ENCODE measurements around the gene COQ2. TPM values are rescaled to one million over a fixed set of nuclear protein-coding genes. Genes with fewer than 3 reads are reported as not detected.

COQ2 gene
- total and polyA plus RNA-seq, 2 experiments from 2014 or later, result 9.5 to 19.1 TPM

- in situ Hi-C loops (cut with MboI), result no loop called here
- peak; percentile 77 for DNase-seq
Observed at GRCh38 chr4:83285055-83285407, 433 bp upstream of the COQ2 start.

GRCh38 chr4:83283181-83283580, 1.4 kb downstream of the COQ2 start:
- peak overlapping the region; percentile 91 for H3K4me3 ChIP-seq
- H4K20me1 ChIP-seq (ENCODE audit: insufficient read depth), result no peaks in the 10 kb centered on the region
- no peak overlapping the region for H2AFZ ChIP-seq
- H3K27me3 ChIP-seq (replicated peaks; ENCODE audit: insufficient read depth), result no peaks in the 10 kb centered on the region
- peaks cover 6% of the 10 kb centered on the region; the same call in 1 of the 2 replicates for H3K36me3 ChIP-seq (ENCODE audit: low read depth)
- DNase-seq, result no peak
- H3F3A ChIP-seq (ENCODE audit: insufficient read depth), result peaks cover 15% of the 10 kb centered on the region
- no peaks in the 10 kb centered on the region for H3K9me3 ChIP-seq (ENCODE audit: low read depth)
- 0 out of 2 replicates have a peak overlapping the region, but pooled peaks have one; percentile 95 for H3K9ac ChIP-seq
- peaks cover 5% of the 10 kb centered on the region; the same call in 1 of the 2 replicates for H3K4me1 ChIP-seq (ENCODE audit: insufficient read depth)
- WGBS, 2 experiments (ENCODE audit: low coverage in 1 of 2, low lambda C conversion rate in 2 of 2, missing lambda C conversion rate in 2 of 2), result 93 to 95% methylated on average over 7 of the region's 7 CpGs
- no peak overlapping the region for H3K27ac ChIP-seq
- in situ Hi-C loops (cut with MboI), result no loop called here
- no peaks in the 10 kb centered on the region for H3K9me2 ChIP-seq (ENCODE audit: insufficient read depth)
- no peak for TF ChIP-seq EZH2 (IDR thresholded peaks at IDR 0.05; ENCODE audit: insufficient read depth, poor library complexity, severe bottlenecking)
- no peak for TF ChIP-seq EZH2phosphoT487 (IDR thresholded peaks at IDR 0.05; ENCODE audit: insufficient read depth, low read depth)
- no peak overlapping the region for H3K4me2 ChIP-seq (ENCODE audit: unreplicated experiment)
- H3K79me2 ChIP-seq (ENCODE audit: insufficient read depth), result peaks cover 9% of the 10 kb centered on the region

More at GRCh38 chr4:83285055-83285407, 433 bp upstream of the COQ2 start:
- no peak for TF ChIP-seq EZH2phosphoT487 (IDR thresholded peaks at IDR 0.05; ENCODE audit: insufficient read depth, low read depth)
- TF ChIP-seq EZH2 (IDR thresholded peaks at IDR 0.05; ENCODE audit: insufficient read depth, poor library complexity, severe bottlenecking), result no peak
- H3F3A ChIP-seq (ENCODE audit: insufficient read depth), result peaks cover 15% of the 10 kb centered on the region
- peak overlapping the region; percentile 91 for H3K4me3 ChIP-seq
- H3K9me2 ChIP-seq (ENCODE audit: insufficient read depth), result no peaks in the 10 kb centered on the region
- WGBS, 2 experiments (ENCODE audit: low coverage in 1 of 2, low lambda C conversion rate in 2 of 2, missing lambda C conversion rate in 2 of 2), result 1% methylated on average over 9 of the region's 9 CpGs
- H3K27me3 ChIP-seq (replicated peaks; ENCODE audit: insufficient read depth), result no peaks in the 10 kb centered on the region
- peaks cover 9% of the 10 kb centered on the region for H3K79me2 ChIP-seq (ENCODE audit: insufficient read depth)
- H3K27ac ChIP-seq, result peak overlapping the region; percentile 97
- peaks cover 5% of the 10 kb centered on the region; the same call in 1 of the 2 replicates for H3K4me1 ChIP-seq (ENCODE audit: insufficient read depth)
- H3K4me2 ChIP-seq (ENCODE audit: unreplicated experiment), result peak overlapping the region; percentile 98
- no peaks in the 10 kb centered on the region for H3K36me3 ChIP-seq (ENCODE audit: low read depth)
- no peaks in the 10 kb centered on the region for H3K9me3 ChIP-seq (ENCODE audit: low read depth)
- peak overlapping the region; percentile 95 for H3K9ac ChIP-seq
- no peaks in the 10 kb centered on the region for H4K20me1 ChIP-seq (ENCODE audit: insufficient read depth)
- peak overlapping the region; percentile 98 for H2AFZ ChIP-seq

GRCh38 chr4:83282049-83282535, 2.5 kb downstream of the COQ2 start:
- peak; percentile 63 for DNase-seq
- in situ Hi-C loops (cut with MboI), result no loop called here

GRCh38 chr4:83281307-83281706, 3.3 kb downstream of the COQ2 start:
- H4K20me1 ChIP-seq (ENCODE audit: insufficient read depth), result no peaks in the 10 kb centered on the region
- H3F3A ChIP-seq (ENCODE audit: insufficient read depth), result peaks cover 15% of the 10 kb centered on the region
- H2AFZ ChIP-seq, result no peak overlapping the region
- H3K9ac ChIP-seq, result no peak overlapping the region
- H3K9me2 ChIP-seq (ENCODE audit: insufficient read depth), result no peaks in the 10 kb centered on the region
- DNase-seq, result no peak
- H3K4me1 ChIP-seq (ENCODE audit: insufficient read depth), result peaks cover 9% of the 10 kb centered on the region
- no peak overlapping the region for H3K27ac ChIP-seq
- H3K9me3 ChIP-seq (ENCODE audit: low read depth), result no peaks in the 10 kb centered on the region
- H3K4me2 ChIP-seq (ENCODE audit: unreplicated experiment), result no peak overlapping the region
- 70 to 77% methylated on average over 4 of the region's 4 CpGs for WGBS, 2 experiments (ENCODE audit: low coverage in 1 of 2, low lambda C conversion rate in 2 of 2, missing lambda C conversion rate in 2 of 2)
- H3K36me3 ChIP-seq (ENCODE audit: low read depth), result peaks cover 6% of the 10 kb centered on the region; the same call in 1 of the 2 replicates
- peaks cover 9% of the 10 kb centered on the region for H3K79me2 ChIP-seq (ENCODE audit: insufficient read depth)
- H3K27me3 ChIP-seq (replicated peaks; ENCODE audit: insufficient read depth), result no peaks in the 10 kb centered on the region
- in situ Hi-C loops (cut with MboI), result no loop called here
- no peak for TF ChIP-seq EZH2phosphoT487 (IDR thresholded peaks at IDR 0.05; ENCODE audit: insufficient read depth, low read depth)
- no peak for TF ChIP-seq EZH2 (IDR thresholded peaks at IDR 0.05; ENCODE audit: insufficient read depth, poor library complexity, severe bottlenecking)
- no peak overlapping the region for H3K4me3 ChIP-seq

More at GRCh38 chr4:83282049-83282535, 2.5 kb downstream of the COQ2 start:
- H3K27me3 ChIP-seq (replicated peaks; ENCODE audit: insufficient read depth), result no peaks in the 10 kb centered on the region
- peaks cover 15% of the 10 kb centered on the region for H3F3A ChIP-seq (ENCODE audit: insufficient read depth)
- no peaks in the 10 kb centered on the region for H4K20me1 ChIP-seq (ENCODE audit: insufficient read depth)
- 32 to 35% methylated on average over 4 of the region's 4 CpGs for whole genome bisulfite sequencing, 2 experiments (ENCODE audit: low coverage in 1 of 2, low lambda C conversion rate in 2 of 2, missing lambda C conversion rate in 2 of 2)
- peaks cover 6% of the 10 kb centered on the region; the same call in 1 of the 2 replicates for H3K36me3 ChIP-seq (ENCODE audit: low read depth)
- TF ChIP-seq EZH2phosphoT487 (IDR thresholded peaks at IDR 0.05; ENCODE audit: insufficient read depth, low read depth) (no peak), EZH2 (IDR thresholded peaks at IDR 0.05; ENCODE audit: insufficient read depth, poor library complexity, severe bottlenecking) (no peak)
- H3K9ac ChIP-seq, result no peak overlapping the region
- no peak overlapping the region for H2AFZ ChIP-seq
- H3K9me2 ChIP-seq (ENCODE audit: insufficient read depth), result no peaks in the 10 kb centered on the region
- H3K4me2 ChIP-seq (ENCODE audit: unreplicated experiment), result no peak overlapping the region
- peaks cover 5% of the 10 kb centered on the region; the same call in 1 of the 2 replicates for H3K4me1 ChIP-seq (ENCODE audit: insufficient read depth)
- H3K9me3 ChIP-seq (ENCODE audit: low read depth), result no peaks in the 10 kb centered on the region
- peaks cover 9% of the 10 kb centered on the region for H3K79me2 ChIP-seq (ENCODE audit: insufficient read depth)
- no peak overlapping the region for H3K27ac ChIP-seq
- no peak overlapping the region for H3K4me3 ChIP-seq
